T-helper 1 cell treated with Interleukin-12 subunit alpha and Interleukin-12 subunit beta and Interleukin-4 antibody, amounts not matched to agents 30 μg/mL and 1 μg/mL, for 36 hours (primary cell): ENCODE data around the gene TSHB.
"Not testable (repeated sequence)": the region's sequence is repeated elsewhere in the genome, so short reads cannot be mapped to it uniquely, and the experiment has no call there.

Experiments
- H3K27ac Mint-ChIP-seq: one replicate; pipeline ENCODE4 v1.8.0; 2021; ENCODE audit warnings: mild to moderate bottlenecking, mixed read lengths
- H3K27me3 Mint-ChIP-seq: one replicate; pipeline ENCODE4 v1.8.0; 2021; ENCODE audit warnings: low read depth, mixed read lengths
- H3K36me3 Mint-ChIP-seq: one replicate; pipeline ENCODE4 v1.8.0; 2021; ENCODE audit warnings: low read depth, mixed read lengths
- H3K4me1 Mint-ChIP-seq: one replicate; pipeline ENCODE4 v1.8.0; 2021; ENCODE audit warnings: low read depth, mixed read lengths
- H3K4me3 Mint-ChIP-seq: one replicate; pipeline ENCODE4 v1.8.0; 2021; ENCODE audit warnings: mild to moderate bottlenecking, moderate library complexity, mixed read lengths
- H3K9me3 Mint-ChIP-seq: one replicate; pipeline ENCODE4 v1.8.0; 2021; ENCODE audit warnings: mixed read lengths

TSHB gene

GRCh38 chr1:115029526-115029925 lies at the start of gene TSHB:
Gene TSHB (plus strand): TSS chr1:115029826. CDS start chr1:115033363, 3,537 bp downstream.
- Mint-ChIP-seq H3K4me1 (no peaks in the 10 kb centered on the region), H3K27ac (no peak within 1 kb of the TSS), H3K9me3 (no peaks in the 10 kb centered on the region), H3K27me3 (peaks cover 14% of the 10 kb centered on the region), H3K4me3 (no peak within 1 kb of the TSS), H3K36me3 (no peaks in the 10 kb centered on the region)

GRCh38 chr1:114982251-114982650 lies 47.4 kb upstream of the TSHB start:
- peaks cover 17% of the 10 kb centered on the region for H3K27me3 Mint-ChIP-seq
- H3K27ac Mint-ChIP-seq, result no peak overlapping the region
- peaks cover 16% of the 10 kb centered on the region for H3K9me3 Mint-ChIP-seq
- no peaks in the 10 kb centered on the region for H3K4me1 Mint-ChIP-seq
- H3K36me3 Mint-ChIP-seq, result peaks cover 4% of the 10 kb centered on the region
- no peak overlapping the region for H3K4me3 Mint-ChIP-seq

- peaks cover 4% of the 10 kb centered on the region for H3K36me3 Mint-ChIP-seq
- peaks cover 4% of the 10 kb centered on the region for H3K27me3 Mint-ChIP-seq
- no peaks in the 10 kb centered on the region for H3K4me1 Mint-ChIP-seq
- no peak overlapping the region for H3K27ac Mint-ChIP-seq
- no peak overlapping the region for H3K4me3 Mint-ChIP-seq
- H3K9me3 Mint-ChIP-seq, result peaks cover 24% of the 10 kb centered on the region
Measured at GRCh38 chr1:114986286-114986685, 43.3 kb upstream of the TSHB start.

- no peaks in the 10 kb centered on the region for H3K36me3 Mint-ChIP-seq
- no peak overlapping the region for H3K27ac Mint-ChIP-seq
- H3K27me3 Mint-ChIP-seq, result peaks cover 6% of the 10 kb centered on the region
- H3K4me1 Mint-ChIP-seq, result no peaks in the 10 kb centered on the region
- H3K4me3 Mint-ChIP-seq, result no peak overlapping the region
- H3K9me3 Mint-ChIP-seq, result peaks cover 10% of the 10 kb centered on the region
Measured at GRCh38 chr1:114988095-114988494, 41.5 kb upstream of the TSHB start.

- no peaks in the 10 kb centered on the region for H3K4me1 Mint-ChIP-seq
- H3K9me3 Mint-ChIP-seq, result no peaks in the 10 kb centered on the region
- no peak overlapping the region for H3K4me3 Mint-ChIP-seq
- H3K27me3 Mint-ChIP-seq, result peaks cover 19% of the 10 kb centered on the region
- H3K36me3 Mint-ChIP-seq, result no peaks in the 10 kb centered on the region
- no peak overlapping the region for H3K27ac Mint-ChIP-seq
Measured at GRCh38 chr1:114997510-114998289, 31.9 kb upstream of the TSHB start.

GRCh38 chr1:115006191-115006590 lies 23.4 kb upstream of the TSHB start:
- peaks cover 3% of the 10 kb centered on the region for H3K9me3 Mint-ChIP-seq
- H3K27ac Mint-ChIP-seq, result no peak overlapping the region
- peaks cover 4% of the 10 kb centered on the region for H3K27me3 Mint-ChIP-seq
- H3K4me1 Mint-ChIP-seq, result no peaks in the 10 kb centered on the region
- no peaks in the 10 kb centered on the region for H3K36me3 Mint-ChIP-seq
- H3K4me3 Mint-ChIP-seq, result no peak overlapping the region

GRCh38 chr1:115012006-115012405 lies 17.6 kb upstream of the TSHB start:
- no peak overlapping the region for H3K27ac Mint-ChIP-seq
- H3K4me3 Mint-ChIP-seq, result no peak overlapping the region
- H3K4me1 Mint-ChIP-seq, result no peaks in the 10 kb centered on the region
- no peaks in the 10 kb centered on the region for H3K9me3 Mint-ChIP-seq
- no peaks in the 10 kb centered on the region for H3K36me3 Mint-ChIP-seq
- no peaks in the 10 kb centered on the region for H3K27me3 Mint-ChIP-seq

GRCh38 chr1:115012434-115012833 lies 17.2 kb upstream of the TSHB start:
- H3K9me3 Mint-ChIP-seq, result no peaks in the 10 kb centered on the region
- H3K4me1 Mint-ChIP-seq, result no peaks in the 10 kb centered on the region
- no peak overlapping the region for H3K27ac Mint-ChIP-seq
- no peaks in the 10 kb centered on the region for H3K36me3 Mint-ChIP-seq
- no peak overlapping the region for H3K4me3 Mint-ChIP-seq
- H3K27me3 Mint-ChIP-seq, result no peaks in the 10 kb centered on the region

GRCh38 chr1:115013792-115014191 lies 15.8 kb upstream of the TSHB start:
- Mint-ChIP-seq H3K4me1 (no peaks in the 10 kb centered on the region), H3K36me3 (no peaks in the 10 kb centered on the region), H3K27me3 (no peaks in the 10 kb centered on the region), H3K4me3 (no peak overlapping the region), H3K9me3 (no peaks in the 10 kb centered on the region), H3K27ac (no peak overlapping the region)

GRCh38 chr1:115019549-115019948 lies 10.1 kb upstream of the TSHB start:
- H3K4me1 Mint-ChIP-seq, H3K9me3 Mint-ChIP-seq, H3K27ac Mint-ChIP-seq, H3K36me3 Mint-ChIP-seq, H3K4me3 Mint-ChIP-seq: not testable (repeated sequence)
- peaks cover 12% of the 10 kb centered on the region for H3K27me3 Mint-ChIP-seq

- Mint-ChIP-seq H3K9me3 (no peaks in the 10 kb centered on the region), H3K27me3 (peaks cover 15% of the 10 kb centered on the region), H3K4me1 (no peaks in the 10 kb centered on the region), H3K36me3 (no peaks in the 10 kb centered on the region), H3K27ac (no peak overlapping the region), H3K4me3 (no peak overlapping the region)
Measured at GRCh38 chr1:115021145-115021544, 8.5 kb upstream of the TSHB start.

- Mint-ChIP-seq H3K27me3 (peaks cover 15% of the 10 kb centered on the region), H3K36me3 (no peaks in the 10 kb centered on the region), H3K4me3 (no peak overlapping the region), H3K9me3 (no peaks in the 10 kb centered on the region), H3K4me1 (no peaks in the 10 kb centered on the region), H3K27ac (no peak overlapping the region)
Measured at GRCh38 chr1:115023593-115023992, 6.0 kb upstream of the TSHB start.

GRCh38 chr1:115031595-115031994 lies 2.0 kb downstream of the TSHB start:
- H3K36me3 Mint-ChIP-seq, result no peaks in the 10 kb centered on the region
- H3K9me3 Mint-ChIP-seq, result no peaks in the 10 kb centered on the region
- H3K27ac Mint-ChIP-seq, result no peak overlapping the region
- no peaks in the 10 kb centered on the region for H3K4me1 Mint-ChIP-seq
- H3K27me3 Mint-ChIP-seq, result peaks cover 11% of the 10 kb centered on the region
- H3K4me3 Mint-ChIP-seq, result no peak overlapping the region

- Mint-ChIP-seq H3K4me3 (no peak overlapping the region), H3K36me3 (no peaks in the 10 kb centered on the region), H3K4me1 (no peaks in the 10 kb centered on the region), H3K9me3 (no peaks in the 10 kb centered on the region), H3K27ac (no peak overlapping the region), H3K27me3 (peaks cover 5% of the 10 kb centered on the region)
Measured at GRCh38 chr1:115035652-115036051, 6.0 kb downstream of the TSHB start.

- no peak overlapping the region for H3K27ac Mint-ChIP-seq
- no peaks in the 10 kb centered on the region for H3K27me3 Mint-ChIP-seq
Measured at GRCh38 chr1:115036814-115037507, 7.3 kb downstream of the TSHB start.

More at GRCh38 chr1:115036814-115037507, 7.3 kb downstream of the TSHB start:
- Mint-ChIP-seq H3K4me3 (no peak overlapping the region), H3K4me1 (no peaks in the 10 kb centered on the region), H3K36me3 (no peaks in the 10 kb centered on the region), H3K9me3 (no peaks in the 10 kb centered on the region)
